ENCODE measurements around the gene POLRMT. TPM values are rescaled to one million over a fixed set of nuclear protein-coding genes. Genes with fewer than 3 reads are reported as not detected.

The POLRMT gene
- total RNA-seq, 4 donors from 2014 or later, result 23.2 to 39.7 (median 33.1) TPM

- Histone ChIP-seq H3K4me3 (replicated peaks in 1 of 3) (no peak overlapping the region), H3K27me3 (no peaks in the 10 kb centered on the region), H3K27ac (no peak overlapping the region), H3K36me3 (no peaks in the 10 kb centered on the region), H3K4me1 (no peaks in the 10 kb centered on the region), H3K9me3 (no peaks in the 10 kb centered on the region)
- TF ChIP-seq POLR2A (IDR thresholded peaks at IDR 0.05) (no peak), CTCF (IDR thresholded peaks at IDR 0.05) (no peak)
- intact Hi-C loops (cut with DNase I), result no loop called here
- 66 to 83% methylated on average over 12 to 18 of the region's 18 CpGs for WGBS, 2 donors
- DNase-seq, result no peak
These were observed 35.7 kb downstream of the POLRMT start for GRCh38 chr19:597406-598315.

GRCh38 chr19:596263-596655 is 37.1 kb downstream of the POLRMT start:
- 72 to 83% methylated on average over 11 to 13 of the region's 16 CpGs for WGBS, 2 donors
- Histone ChIP-seq H3K9me3 (no peaks in the 10 kb centered on the region), H3K4me3 (replicated peaks in 1 of 3) (no peak overlapping the region), H3K4me1 (no peaks in the 10 kb centered on the region), H3K27me3 (peaks cover 6% of the 10 kb centered on the region), H3K36me3 (no peaks in the 10 kb centered on the region), H3K27ac (no peak overlapping the region)
- intact Hi-C loops (cut with DNase I), result no loop called here
- TF ChIP-seq POLR2A (IDR thresholded peaks at IDR 0.05) (no peak), CTCF (IDR thresholded peaks at IDR 0.05) (no peak)
- no peak for DNase-seq

- no peak for DNase-seq
- peaks cover 0 to 3% of the 10 kb centered on the region in 2 donors for H3K4me1 ChIP-seq
- 73 to 74% methylated on average over 15 to 37 of the region's 42 CpGs for WGBS, 2 donors
- intact Hi-C loops (cut with DNase I), result no loop called here
- no peaks in the 10 kb centered on the region for H3K36me3 ChIP-seq
- no peak overlapping the region for H3K4me3 ChIP-seq (replicated peaks in 1 of 3)
- H3K27me3 ChIP-seq, result peaks cover 12% of the 10 kb centered on the region
- no peak overlapping the region for H3K27ac ChIP-seq
- no peaks in the 10 kb centered on the region for H3K9me3 ChIP-seq
- TF ChIP-seq POLR2A (IDR thresholded peaks at IDR 0.05), result no peak
- TF ChIP-seq CTCF (IDR thresholded peaks at IDR 0.05), result no peak
These were observed 37.7 kb downstream of the POLRMT start for GRCh38 chr19:595326-596262.

- intact Hi-C loops (cut with DNase I), result no loop called here
These were observed 39.0 kb downstream of the POLRMT start for GRCh38 chr19:594265-594870.

More at GRCh38 chr19:594265-594870, 39.0 kb downstream of the POLRMT start:
- H3K27me3 ChIP-seq, result peaks cover 12% of the 10 kb centered on the region
- H3K4me3 ChIP-seq (replicated peaks in 1 of 3), result no peak overlapping the region
- no peaks in the 10 kb centered on the region for H3K36me3 ChIP-seq
- DNase-seq, result no peak
- peaks cover 0 to 7% of the 10 kb centered on the region in 2 donors for H3K4me1 ChIP-seq
- no peaks in the 10 kb centered on the region for H3K9me3 ChIP-seq
- WGBS, 2 donors, result 75 to 79% methylated on average over 18 of the region's 24 CpGs
- no peak for TF ChIP-seq POLR2A (IDR thresholded peaks at IDR 0.05)
- TF ChIP-seq CTCF (IDR thresholded peaks at IDR 0.05), result no peak
- H3K27ac ChIP-seq, result no peak overlapping the region
